Smooth muscle cell (in vitro differentiated cells): ENCODE results near the gene SARNP. TPM values are rescaled to one million over a fixed set of nuclear protein-coding genes. Genes with fewer than 3 reads are reported as not detected.

Source experiments
- DNase-seq: peaks from one replicate; lab custom pipeline; 2025; ENCODE audit not compliant: unreplicated experiment; lab: John Stamatoyannopoulos, UW
- H2AFZ ChIP-seq: fragments of 200-600 bp; sonication (generic); 2 replicates; pipeline ENCODE4 v1.6.0; 2016; ENCODE audit warnings: antibody characterized with exemption, low read depth, mild to moderate bottlenecking
- H3F3A ChIP-seq: fragments of 200-600 bp; sonication (generic); 2 replicates; pipeline ENCODE4 v1.6.0; 2017; ENCODE audit warnings: antibody characterized with exemption, low read depth
- H3K27ac ChIP-seq: fragments of 200-600 bp; sonication (generic); 2 replicates; pipeline ENCODE4 v1.5.1; 2016; ENCODE audit warnings: low read depth, mild to moderate bottlenecking
- H3K27me3 ChIP-seq: fragments of 200-600 bp; sonication (generic); 2 replicates; pipeline ENCODE4 v1.6.1; 2016; ENCODE audit warnings: low read depth, mild to moderate bottlenecking
- H3K36me3 ChIP-seq: fragments of 200-600 bp; sonication (generic); 2 replicates; pipeline ENCODE4 v1.5.1; 2016; ENCODE audit warnings: low read depth
- H3K4me1 ChIP-seq: fragments of 200-600 bp; sonication (generic); 2 replicates; pipeline ENCODE4 v1.5.1; 2016; ENCODE audit warnings: low read depth
- H3K4me2 ChIP-seq: fragments of 200-600 bp; sonication (generic); 2 replicates; pipeline ENCODE4 v1.6.0; 2016; ENCODE audit warnings: mild to moderate bottlenecking
- H3K4me3 ChIP-seq: fragments of 200-600 bp; sonication (generic); 2 replicates; pipeline ENCODE4 v1.5.1; 2016; ENCODE audit warnings: mild to moderate bottlenecking
- H3K79me2 ChIP-seq: fragments of 200-600 bp; sonication (generic); 2 replicates; pipeline ENCODE4 v1.6.0; 2016; ENCODE audit warnings: low read depth, mild to moderate bottlenecking
- H3K9ac ChIP-seq: fragments of 200-600 bp; sonication (generic); 2 replicates; pipeline ENCODE4 v1.6.0; 2016; ENCODE audit warnings: low read depth
- H3K9me3 ChIP-seq: fragments of 200-600 bp; sonication (generic); replicated peaks from 2 replicates; pipeline ENCODE4 v1.5.1; 2016; ENCODE audit warnings: low read depth
- H4K20me1 ChIP-seq: fragments of 200-600 bp; sonication (generic); 2 replicates; pipeline ENCODE4 v1.6.0; 2016; ENCODE audit warnings: low read depth
- CTCF ChIP-seq: fragments of 200-600 bp; sonication (generic); IDR thresholded peaks from 2 replicates; pipeline ENCODE4 v1.5.1; 2017; ENCODE audit warnings: borderline replicate concordance, mild to moderate bottlenecking, antibody characterized with exemption; ENCODE audit not compliant: insufficient read depth, poor library complexity, severe bottlenecking
- WGBS: methylation state at CpG from one replicate; pipeline ENCODE4 v1.1.7; 2016; ENCODE audit warnings: low lambda C conversion rate; 5-methylcytosine and 5-hydroxymethylcytosine counted together
- polyA plus RNA-seq: library from polyadenylated mRNA; unstranded; fragments of >200 nt; fragmentation: Nextera tagmentation; extraction: Ambion mirVana; gene quantifications from 2 replicates; pipeline ENCODE4 v1.2.1, GENCODE V29; 2016
- total RNA-seq: library from RNA; depleted of rRNA; stranded (reverse); fragments of >200 nt; gene quantifications from 2 replicates; pipeline ENCODE4 v1.2.3, GENCODE V29; 2014

Gene SARNP
- total and polyA plus RNA-seq, 2 experiments from 2014 or later: 128 to 169 TPM

DNA sequence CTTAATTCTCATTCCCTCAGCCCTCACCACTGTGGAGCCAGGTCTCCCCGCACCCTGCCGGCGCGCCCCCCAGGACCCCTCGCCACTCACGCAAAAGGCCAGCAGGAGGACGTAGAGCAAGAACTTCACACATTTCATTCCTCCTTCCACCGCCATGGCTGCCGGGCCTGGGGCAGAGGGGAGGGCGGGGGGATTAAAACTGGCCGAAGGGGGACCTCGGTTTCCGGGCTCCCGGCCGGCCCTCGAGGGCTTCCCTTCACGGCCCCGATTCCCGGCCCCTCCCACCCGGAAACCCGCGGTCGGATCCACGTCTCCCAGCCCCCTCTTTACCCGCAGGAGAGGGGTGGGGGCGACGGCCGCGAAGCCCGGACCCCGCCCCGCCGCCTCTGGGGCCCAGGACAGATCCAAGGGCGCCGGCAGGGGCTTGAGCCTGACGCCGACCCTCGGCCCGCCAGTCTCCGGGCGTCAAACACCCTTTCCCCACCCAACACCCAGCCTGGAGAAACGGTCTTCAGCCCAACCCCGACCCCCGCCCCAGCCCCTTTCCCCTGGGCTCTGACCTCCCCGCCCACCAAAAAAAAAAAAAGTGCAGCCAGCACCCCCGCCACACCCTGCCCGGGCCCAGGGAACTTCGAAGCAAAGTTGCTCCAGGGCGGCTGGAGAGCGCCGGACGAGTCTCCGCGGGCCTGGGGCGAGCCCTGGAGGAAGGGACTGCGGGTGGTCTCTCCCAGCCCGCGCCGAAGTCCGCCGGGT lies 89.2 kb downstream of the SARNP start:
- TF ChIP-seq CTCF: no peak
- peaks cover 3% of the 10 kb centered on the region for H3K36me3 ChIP-seq
- DNase-seq: peak; percentile 45
- peaks cover 51% of the 10 kb centered on the region for H4K20me1 ChIP-seq
- WGBS: 0% methylated on average over 7 of the region's 61 CpGs
- no peaks in the 10 kb centered on the region for H3K9me3 ChIP-seq
- H3K27ac ChIP-seq: peak overlapping the region; percentile 98
- peaks cover 42% of the 10 kb centered on the region for H3F3A ChIP-seq
- H3K4me2 ChIP-seq: peak overlapping the region; percentile 93
- H3K4me3 ChIP-seq: peak overlapping the region; percentile 97
- H3K27me3 ChIP-seq: no peaks in the 10 kb centered on the region
- no peak overlapping the region for H2AFZ ChIP-seq
- H3K9ac ChIP-seq: peak overlapping the region; percentile 94
- H3K4me1 ChIP-seq: peaks cover 17% of the 10 kb centered on the region
- H3K79me2 ChIP-seq: peaks cover 46% of the 10 kb centered on the region

DNA sequence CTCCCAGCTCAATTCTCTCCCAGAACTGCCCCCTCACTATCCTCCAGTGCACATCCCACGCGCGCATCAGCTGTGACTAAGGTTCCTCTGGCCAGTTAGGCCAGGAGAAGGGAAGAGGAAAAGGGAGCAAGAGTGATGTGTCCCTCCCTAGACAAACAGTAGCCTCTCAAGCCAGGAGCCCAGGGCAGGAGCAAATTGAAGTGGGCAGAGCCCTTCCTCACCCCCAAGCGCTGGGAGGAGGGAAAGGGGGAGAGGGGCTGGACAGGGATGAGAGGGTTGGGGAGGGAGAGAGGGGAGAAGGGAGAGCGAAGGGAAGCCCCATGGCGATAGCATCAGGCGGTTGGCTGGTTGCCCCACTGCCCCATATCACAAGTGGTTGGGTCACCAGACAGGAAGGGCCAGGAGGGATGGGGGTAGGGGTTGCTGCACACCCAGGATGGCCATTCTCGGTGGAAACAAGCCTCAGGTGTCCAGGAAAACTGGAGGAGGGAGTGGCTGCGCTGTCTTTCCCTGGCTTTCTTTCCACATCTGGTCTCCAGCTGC lies 89.8 kb downstream of the SARNP start:
- peak overlapping the region; percentile 97 for H3K4me3 ChIP-seq
- H3K9me3 ChIP-seq: no peaks in the 10 kb centered on the region
- peak overlapping the region; percentile 94 for H3K9ac ChIP-seq
- peaks cover 55% of the 10 kb centered on the region for H4K20me1 ChIP-seq
- peaks cover 17% of the 10 kb centered on the region for H3K4me1 ChIP-seq
- 5% methylated on average over 6 of the region's 9 CpGs for WGBS
- no peaks in the 10 kb centered on the region for H3K27me3 ChIP-seq
- peaks cover 48% of the 10 kb centered on the region for H3F3A ChIP-seq
- peak overlapping the region; percentile 93 for H3K4me2 ChIP-seq
- TF ChIP-seq CTCF: no peak
- peaks cover 46% of the 10 kb centered on the region for H3K79me2 ChIP-seq
- peak overlapping the region; percentile 98 for H3K27ac ChIP-seq
- no peak for DNase-seq
- peaks cover 3% of the 10 kb centered on the region for H3K36me3 ChIP-seq
- H2AFZ ChIP-seq: no peak overlapping the region

DNA sequence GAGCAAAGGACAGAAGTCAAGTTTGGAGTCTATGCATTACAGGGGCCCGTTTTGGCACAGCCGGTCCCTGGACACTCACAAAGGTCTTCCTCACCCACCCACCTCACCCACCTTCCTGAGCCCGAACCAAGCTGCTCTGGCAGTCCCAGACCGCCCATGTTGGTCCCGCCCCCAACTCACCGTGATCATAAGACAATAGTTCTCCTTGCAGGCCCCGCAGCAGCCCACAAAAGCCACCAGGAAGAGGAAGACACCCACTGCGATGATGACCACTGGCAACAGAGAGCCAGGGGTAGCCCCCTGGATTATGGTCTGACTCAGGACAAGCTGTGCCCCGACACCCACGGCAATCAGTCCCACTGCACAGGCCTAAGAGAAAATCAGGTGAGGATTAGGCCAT lies 90.6 kb downstream of the SARNP start:
- peaks cover 58% of the 10 kb centered on the region for H4K20me1 ChIP-seq
- DNase-seq: no peak
- no peak for TF ChIP-seq CTCF
- H3K9ac ChIP-seq: peak overlapping the region; percentile 94
- peaks cover 46% of the 10 kb centered on the region for H3K79me2 ChIP-seq
- no peak overlapping the region for H2AFZ ChIP-seq
- peak overlapping the region; percentile 93 for H3K4me2 ChIP-seq
- H3K36me3 ChIP-seq: peaks cover 3% of the 10 kb centered on the region
- H3K4me3 ChIP-seq: peak overlapping the region; percentile 97
- no peaks in the 10 kb centered on the region for H3K27me3 ChIP-seq
- H3F3A ChIP-seq: peaks cover 55% of the 10 kb centered on the region
- 65% methylated on average over 8 of the region's 10 CpGs for WGBS
- H3K4me1 ChIP-seq: peaks cover 17% of the 10 kb centered on the region
- no peaks in the 10 kb centered on the region for H3K9me3 ChIP-seq
- H3K27ac ChIP-seq: peak overlapping the region; percentile 98

DNA sequence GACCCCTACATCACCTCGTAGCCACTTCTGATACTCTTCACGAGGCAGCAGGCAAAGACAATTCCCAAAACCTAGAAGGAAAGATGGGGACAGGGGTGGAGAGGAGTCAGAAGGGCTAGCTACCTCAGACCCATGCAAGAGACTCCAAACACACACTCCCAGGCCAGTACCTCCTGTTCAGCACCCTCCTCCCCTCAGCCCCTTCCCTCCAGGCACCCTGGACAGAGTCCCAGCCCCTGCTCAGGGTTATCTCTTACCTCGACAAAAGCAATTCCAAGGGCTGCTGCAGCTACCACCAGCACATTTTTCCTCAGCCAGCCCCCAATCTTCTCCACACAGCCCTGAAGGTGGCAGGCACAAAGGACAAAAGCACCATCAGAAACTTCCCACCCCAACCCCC lies 92.0 kb downstream of the SARNP start:
- Histone ChIP-seq H3K9me3 (no peaks in the 10 kb centered on the region), H3K27me3 (no peaks in the 10 kb centered on the region), H3K79me2 (peaks cover 34% of the 10 kb centered on the region), H3K4me2 (no peak overlapping the region), H3K36me3 (peaks cover 3% of the 10 kb centered on the region), H2AFZ (no peak overlapping the region), H3K4me1 (peaks cover 14% of the 10 kb centered on the region), H3K9ac (no peak overlapping the region), H3K27ac (no peak overlapping the region), H3K4me3 (no peak overlapping the region), H4K20me1 (peaks cover 62% of the 10 kb centered on the region), H3F3A (peaks cover 54% of the 10 kb centered on the region)
- whole genome bisulfite sequencing: 81% methylated on average over 3 of the region's 3 CpGs
- TF ChIP-seq CTCF: no peak
- DNase-seq: no peak
